Stimulated activated CD8-positive, alpha-beta memory T cell treated with anti-CD3 and anti-CD28 coated beads, Interleukin-15, amount 100 ng/mL, for 1 hour (primary cell): ENCODE data around the gene MDFI.
"Not testable (repeated sequence)": the region's sequence is repeated elsewhere in the genome, so short reads cannot be mapped to it uniquely, and the experiment has no call there.

ENCODE experiments used
- DNase-seq: peaks from one replicate; pipeline ENCODE4 v3.0.0-alpha.2; 2020; ENCODE audit warnings: low read depth

The MDFI gene

GRCh38 chr6:41602864-41603608, 35.2 kb upstream of the MDFI start:
- peak; percentile 48 for DNase-seq

- no peak for DNase-seq
Observed at GRCh38 chr6:41604006-41604405, 34.3 kb upstream of the MDFI start.

- no peak for DNase-seq
Observed at GRCh38 chr6:41605649-41606048, 32.6 kb upstream of the MDFI start.

GRCh38 chr6:41607036-41607435, 31.2 kb upstream of the MDFI start:
- no peak for DNase-seq

GRCh38 chr6:41607736-41608135, 30.5 kb upstream of the MDFI start:
- no peak for DNase-seq

GRCh38 chr6:41608443-41609151, 29.7 kb upstream of the MDFI start:
- no peak for DNase-seq

- DNase-seq = no peak
Observed at GRCh38 chr6:41614715-41615114, 23.6 kb upstream of the MDFI start.

GRCh38 chr6:41615311-41615710, 23.0 kb upstream of the MDFI start:
- no peak for DNase-seq

GRCh38 chr6:41618598-41618997, 19.7 kb upstream of the MDFI start:
- no peak for DNase-seq

GRCh38 chr6:41619193-41619592, 19.1 kb upstream of the MDFI start:
- DNase-seq = not testable (repeated sequence)

- DNase-seq = no peak
Observed at GRCh38 chr6:41621367-41621766, 16.9 kb upstream of the MDFI start.

- DNase-seq = no peak
Observed at GRCh38 chr6:41621802-41622201, 16.5 kb upstream of the MDFI start.

GRCh38 chr6:41622206-41622988, 15.9 kb upstream of the MDFI start:
- no peak for DNase-seq

- DNase-seq = no peak
Observed at GRCh38 chr6:41623330-41623729, 14.9 kb upstream of the MDFI start.

- no peak for DNase-seq
Observed at GRCh38 chr6:41624621-41625380, 13.5 kb upstream of the MDFI start.

GRCh38 chr6:41625442-41625841, 12.8 kb upstream of the MDFI start:
- DNase-seq = no peak

GRCh38 chr6:41626022-41626421, 12.2 kb upstream of the MDFI start:
- DNase-seq = no peak

- no peak for DNase-seq
Observed at GRCh38 chr6:41626917-41627316, 11.4 kb upstream of the MDFI start.

- no peak for DNase-seq
Observed at GRCh38 chr6:41629128-41629527, 9.1 kb upstream of the MDFI start.

GRCh38 chr6:41630069-41630468, 8.2 kb upstream of the MDFI start:
- no peak for DNase-seq

GRCh38 chr6:41630946-41631345, 7.3 kb upstream of the MDFI start:
- no peak for DNase-seq

- DNase-seq = no peak
Observed at GRCh38 chr6:41633056-41633634, 5.1 kb upstream of the MDFI start.
